ENCODE data around the gene ARPC1A.
A peak's percentile ranks its signal among the peaks of the same experiment; 100 is the strongest.
"Not testable (repeated sequence)": the region's sequence is repeated elsewhere in the genome, so short reads cannot be mapped to it uniquely, and the experiment has no call there.

ARPC1A gene

DNA sequence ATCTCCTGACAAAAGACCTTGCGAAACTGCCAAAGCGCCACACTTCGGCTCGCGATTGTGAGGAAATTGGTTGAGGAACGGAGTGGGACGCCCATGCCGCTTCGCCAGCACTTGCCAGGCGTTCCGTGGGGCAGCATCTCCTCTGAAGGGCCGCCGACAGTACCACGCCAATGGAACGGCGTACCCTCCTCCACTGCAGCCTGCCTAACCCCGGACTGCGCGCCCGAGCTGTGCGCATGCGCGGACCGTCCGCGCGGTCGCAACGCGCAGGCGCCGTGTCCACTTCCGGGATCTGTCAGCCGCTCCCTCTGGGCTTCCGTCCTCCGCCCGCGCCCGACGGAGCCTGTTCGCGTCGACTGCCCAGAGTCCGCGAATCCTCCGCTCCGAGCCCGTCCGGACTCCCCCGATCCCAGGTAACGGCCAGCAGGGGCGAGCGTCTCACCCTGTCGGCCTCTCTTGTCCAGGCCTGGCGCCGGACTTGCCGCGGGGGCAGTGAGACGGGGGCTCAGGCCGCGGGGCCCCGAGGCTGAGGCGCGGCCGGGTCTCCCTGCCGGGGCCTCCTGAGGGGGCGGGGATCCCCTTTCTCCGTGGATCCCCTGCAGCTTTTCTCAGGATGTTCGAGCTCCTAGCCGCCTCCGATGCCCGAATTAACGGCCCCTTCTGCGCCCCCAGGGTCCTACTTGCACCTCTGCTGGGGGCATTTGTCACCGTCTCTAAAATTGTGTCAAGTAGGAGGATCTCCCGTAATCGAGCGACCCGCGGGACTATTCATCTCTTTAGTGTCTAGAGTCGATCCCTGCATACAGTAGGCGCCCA, at the start of gene ARPC1A:
ARPC1A (plus strand) TSS at position 307 of the 816 bp plus-strand sequence. CDS start 7,456 bp downstream, outside the sequence.
- FAIRE-seq (peak; percentile 80), DNase-seq (ENCODE audit: insufficient read length, low spot score) (peak; percentile 95)

DNA sequence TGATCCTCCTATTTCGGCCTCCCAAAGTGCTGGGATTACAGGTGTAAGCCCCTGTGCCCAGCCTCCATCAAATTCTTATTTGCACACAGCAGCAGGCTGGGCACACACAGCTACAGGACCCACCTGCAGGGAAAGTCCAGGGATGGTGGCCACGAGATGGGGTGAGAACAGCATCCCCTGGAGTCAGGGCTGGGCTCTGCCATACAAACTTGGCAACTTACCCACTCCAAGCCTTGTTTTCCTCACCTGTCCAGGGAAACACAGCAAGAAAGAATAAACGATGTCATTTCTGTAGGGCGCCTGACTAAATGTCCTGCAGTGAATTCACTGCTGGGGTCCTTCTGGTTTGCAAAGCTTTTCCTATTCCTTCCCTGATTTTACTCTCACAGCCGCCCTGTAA, 47.5 kb upstream of the ARPC1A start:
- no peak for DNase-seq (ENCODE audit: insufficient read length, low spot score)
- no peak for FAIRE-seq

DNA sequence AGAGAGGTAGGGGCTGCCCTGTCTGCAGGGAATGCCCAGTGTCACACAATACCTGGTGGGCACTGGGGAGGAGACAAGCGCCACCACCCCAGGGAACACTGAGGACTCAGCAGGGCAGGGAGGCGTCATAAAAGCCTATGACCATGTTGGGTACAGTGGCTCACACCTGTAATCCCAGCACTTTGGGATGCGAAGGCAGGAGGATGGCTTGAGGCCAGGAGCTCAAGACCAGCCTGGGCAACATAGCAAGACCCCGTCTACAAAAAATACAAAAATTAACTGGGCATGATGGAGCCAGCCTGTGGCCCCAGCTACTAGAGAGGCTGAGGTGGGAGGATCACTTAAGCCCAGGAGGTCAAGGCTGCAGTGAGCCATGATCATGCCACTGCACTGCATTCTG, 41.5 kb upstream of the ARPC1A start:
- not testable (repeated sequence) for DNase-seq (ENCODE audit: insufficient read length, low spot score); FAIRE-seq

DNA sequence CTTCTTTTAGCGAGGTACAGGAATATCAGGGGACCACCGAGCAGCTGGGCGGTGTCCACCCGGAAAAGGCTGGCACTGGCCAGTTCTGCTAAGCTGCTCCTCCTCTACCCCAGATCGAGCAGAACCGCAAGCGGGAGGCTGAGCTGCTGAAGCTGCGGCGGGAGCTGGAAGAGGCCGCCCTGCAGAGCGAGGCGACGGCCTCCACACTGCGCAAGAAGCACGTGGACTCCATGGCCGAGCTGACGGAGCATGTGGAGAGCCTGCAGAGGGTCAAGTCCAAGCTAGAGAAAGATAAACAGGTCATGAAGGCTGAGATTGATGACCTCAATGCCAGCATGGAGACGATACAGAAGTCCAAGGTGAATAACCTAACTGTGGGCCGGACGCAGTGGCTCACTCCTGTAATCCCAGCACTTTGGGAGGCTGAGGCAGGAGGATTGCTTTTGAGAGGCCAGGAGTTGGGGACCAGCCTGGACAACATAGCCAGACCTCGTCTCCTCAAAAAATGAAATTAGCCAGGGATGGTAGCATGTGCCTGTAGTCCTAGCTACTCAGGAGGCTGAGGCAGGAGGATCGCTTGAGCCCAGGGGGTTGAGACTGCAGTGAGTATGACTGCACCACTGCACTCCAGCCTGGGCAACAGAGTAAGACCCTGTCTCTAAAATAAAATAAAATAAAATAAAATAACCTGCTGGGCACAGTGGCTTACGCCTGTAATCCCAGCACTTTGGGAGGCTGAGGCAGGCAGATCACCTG, 37.7 kb upstream of the ARPC1A start:
- DNase-seq (ENCODE audit: insufficient read length, low spot score) (no peak), FAIRE-seq (no peak)

DNA sequence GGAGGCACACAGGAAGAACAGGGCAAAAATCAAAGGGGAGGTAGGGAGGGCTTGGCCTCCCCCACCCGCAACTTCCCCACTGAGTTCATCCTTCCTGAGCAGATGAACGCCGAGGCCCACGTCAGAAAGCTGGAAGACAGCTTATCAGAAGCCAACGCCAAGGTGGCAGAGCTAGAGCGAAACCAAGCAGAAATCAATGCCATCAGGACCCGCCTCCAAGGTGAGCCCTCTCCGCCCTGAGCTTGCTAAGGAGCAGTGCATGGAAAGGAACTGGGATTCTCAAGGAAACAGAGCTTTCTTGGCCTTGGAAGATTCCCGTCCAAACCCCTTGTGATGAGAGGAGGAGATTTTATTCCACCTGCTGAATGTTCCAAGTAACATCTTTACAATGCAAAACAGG, 36.5 kb upstream of the ARPC1A start:
- FAIRE-seq, result no peak

DNA sequence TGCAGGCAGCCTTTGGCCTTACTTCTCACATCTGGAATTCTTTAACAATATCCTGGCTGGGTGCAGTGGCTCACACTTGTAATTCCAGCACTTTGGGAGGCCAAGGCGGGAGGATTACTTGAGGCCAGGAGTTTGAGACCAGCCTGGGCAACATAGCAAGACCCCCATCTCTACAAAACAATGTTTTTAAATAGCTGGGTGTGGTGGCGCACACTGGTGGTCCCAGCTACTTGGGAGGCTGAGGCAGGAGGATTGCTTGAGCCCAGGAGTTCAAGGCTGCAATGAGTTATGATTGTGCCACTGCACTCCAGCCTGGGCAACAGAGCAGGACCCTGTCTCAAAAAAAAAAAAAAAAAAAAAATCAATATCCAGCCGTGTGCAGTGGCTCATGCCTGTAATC, 35.5 kb upstream of the ARPC1A start:
- not testable (repeated sequence) for FAIRE-seq; DNase-seq (ENCODE audit: insufficient read length, low spot score)

More for the DNA sequence above, 36.5 kb upstream of the ARPC1A start:
- DNase-seq (ENCODE audit: insufficient read length, low spot score), result no peak

DNA sequence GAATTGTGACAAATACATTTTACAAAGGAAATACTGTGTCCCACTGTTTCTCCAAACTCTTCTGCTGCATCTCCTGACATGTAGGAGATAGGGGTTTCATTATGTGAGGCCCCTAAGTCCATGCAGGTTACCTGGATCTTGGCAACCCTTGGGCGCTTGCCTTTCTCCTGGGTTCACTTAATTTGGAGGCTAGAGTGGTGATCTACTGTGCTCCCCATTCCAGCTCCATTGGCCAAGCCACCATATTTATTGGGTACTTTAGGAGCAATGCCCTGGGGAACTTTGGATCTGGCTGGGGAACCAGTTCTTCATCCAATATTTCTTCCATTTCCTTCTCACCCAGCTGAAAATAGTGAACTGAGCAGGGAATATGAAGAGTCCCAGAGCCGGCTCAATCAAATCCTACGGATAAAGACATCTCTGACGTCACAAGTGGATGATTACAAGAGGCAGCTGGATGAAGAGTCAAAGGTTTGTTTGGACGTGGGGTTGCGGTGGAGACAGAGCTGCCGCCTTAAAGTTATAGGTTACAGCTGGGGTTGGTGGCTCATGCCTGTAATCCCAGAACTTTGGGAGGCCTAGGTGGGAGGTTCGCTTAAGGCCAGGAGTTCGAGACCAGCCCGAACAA, 34.6 kb upstream of the ARPC1A start:
- DNase-seq (ENCODE audit: insufficient read length, low spot score) (no peak), FAIRE-seq (no peak)

DNA sequence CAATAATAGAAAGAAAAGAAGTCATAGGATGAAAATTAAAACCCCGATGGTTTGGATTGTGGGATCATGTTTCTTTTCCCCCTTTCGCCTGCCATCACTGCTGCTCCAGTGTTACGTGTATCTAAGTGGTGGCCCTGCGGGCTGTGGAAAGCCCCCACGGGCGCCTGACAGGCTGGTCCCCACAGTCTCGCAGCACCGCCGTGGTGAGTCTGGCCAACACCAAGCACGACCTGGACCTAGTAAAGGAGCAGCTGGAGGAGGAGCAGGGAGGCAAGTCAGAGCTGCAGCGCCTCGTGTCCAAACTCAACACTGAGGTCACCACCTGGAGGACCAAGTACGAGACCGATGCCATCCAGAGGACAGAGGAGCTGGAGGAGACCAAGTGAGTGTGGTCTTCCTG, 33.6 kb upstream of the ARPC1A start:
- FAIRE-seq, result no peak
- no peak for DNase-seq (ENCODE audit: insufficient read length, low spot score)

DNA sequence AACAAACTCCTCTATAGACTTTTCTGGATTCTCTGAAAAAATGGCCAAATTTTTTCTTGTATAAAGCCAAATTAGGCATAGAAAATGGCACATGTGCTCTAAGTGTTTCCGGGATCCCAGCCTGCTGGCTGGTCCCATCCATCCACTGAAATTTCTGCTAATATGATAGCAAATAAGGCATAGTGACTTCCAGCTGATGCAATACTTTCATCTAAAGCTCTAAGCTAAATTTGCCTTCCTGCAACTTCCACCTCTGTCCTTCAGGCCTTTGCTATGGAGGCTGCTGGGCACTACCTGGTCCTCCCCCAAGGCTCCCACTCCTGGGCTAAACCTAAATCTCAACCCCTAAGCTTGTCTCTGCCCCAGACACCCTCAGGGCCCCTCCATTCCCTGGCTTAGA, 32.5 kb upstream of the ARPC1A start:
- FAIRE-seq, result no peak
- DNase-seq (ENCODE audit: insufficient read length, low spot score), result no peak

DNA sequence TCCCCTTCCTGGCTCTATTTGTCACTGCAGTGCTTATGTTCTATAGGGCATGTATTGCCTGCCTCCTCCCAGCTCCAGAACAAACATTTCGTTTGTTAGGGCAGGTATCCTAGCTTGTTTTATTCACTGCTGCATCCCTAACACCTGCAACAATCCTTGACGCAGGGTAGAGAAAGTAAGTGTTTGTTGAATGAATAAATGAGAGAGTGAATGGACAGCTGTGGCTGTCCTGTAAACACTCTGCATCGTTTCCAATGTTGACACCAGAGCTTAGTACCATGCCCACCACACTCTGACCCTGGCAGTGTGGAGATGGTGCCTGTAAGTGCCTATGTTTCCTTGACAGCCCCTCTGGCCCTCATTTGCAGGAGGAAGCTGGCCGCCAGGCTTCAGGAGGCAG, 32.0 kb upstream of the ARPC1A start:
- DNase-seq (ENCODE audit: insufficient read length, low spot score) (no peak), FAIRE-seq (no peak)

DNA sequence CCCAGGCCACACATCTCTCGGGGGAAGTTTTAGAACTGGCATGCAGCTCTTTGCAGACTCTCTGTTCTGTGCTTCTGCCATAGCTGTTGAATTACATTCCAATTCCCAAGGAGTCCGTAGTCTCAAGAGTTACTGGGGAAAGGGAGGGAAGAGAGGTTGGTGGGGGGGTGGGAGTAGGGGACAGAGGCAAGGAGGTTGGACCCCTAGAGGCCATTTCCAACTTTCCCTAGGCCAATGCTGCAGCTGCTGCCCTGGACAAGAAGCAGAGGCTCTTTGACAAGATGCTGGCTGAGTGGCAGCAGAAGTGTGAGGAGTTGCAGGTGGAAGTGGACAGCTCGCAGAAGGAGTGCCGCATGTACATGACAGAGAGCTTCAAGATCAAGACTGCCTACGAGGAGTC, 29.2 kb upstream of the ARPC1A start:
- FAIRE-seq (no peak), DNase-seq (ENCODE audit: insufficient read length, low spot score) (no peak)

DNA sequence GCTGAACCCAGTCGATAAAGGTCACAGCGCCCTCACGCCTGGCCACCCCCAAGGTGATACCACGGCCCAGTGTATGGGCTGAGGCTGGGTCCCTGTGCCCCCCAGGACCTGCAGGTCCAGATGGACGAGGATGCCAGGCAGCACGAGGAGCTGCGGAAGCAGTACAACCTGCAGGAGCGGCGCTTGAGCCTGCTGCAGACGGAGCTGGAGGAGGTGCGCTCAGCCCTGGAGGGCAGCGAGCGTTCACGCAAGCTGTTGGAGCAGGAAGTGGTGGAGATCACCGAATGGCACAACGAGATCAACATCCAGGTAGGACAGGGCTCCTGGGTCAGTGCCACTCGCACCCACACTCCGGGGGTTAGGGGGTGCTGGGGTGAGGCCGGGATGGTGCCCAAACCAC, 24.2 kb upstream of the ARPC1A start:
- FAIRE-seq (no peak), DNase-seq (ENCODE audit: insufficient read length, low spot score) (no peak)

DNA sequence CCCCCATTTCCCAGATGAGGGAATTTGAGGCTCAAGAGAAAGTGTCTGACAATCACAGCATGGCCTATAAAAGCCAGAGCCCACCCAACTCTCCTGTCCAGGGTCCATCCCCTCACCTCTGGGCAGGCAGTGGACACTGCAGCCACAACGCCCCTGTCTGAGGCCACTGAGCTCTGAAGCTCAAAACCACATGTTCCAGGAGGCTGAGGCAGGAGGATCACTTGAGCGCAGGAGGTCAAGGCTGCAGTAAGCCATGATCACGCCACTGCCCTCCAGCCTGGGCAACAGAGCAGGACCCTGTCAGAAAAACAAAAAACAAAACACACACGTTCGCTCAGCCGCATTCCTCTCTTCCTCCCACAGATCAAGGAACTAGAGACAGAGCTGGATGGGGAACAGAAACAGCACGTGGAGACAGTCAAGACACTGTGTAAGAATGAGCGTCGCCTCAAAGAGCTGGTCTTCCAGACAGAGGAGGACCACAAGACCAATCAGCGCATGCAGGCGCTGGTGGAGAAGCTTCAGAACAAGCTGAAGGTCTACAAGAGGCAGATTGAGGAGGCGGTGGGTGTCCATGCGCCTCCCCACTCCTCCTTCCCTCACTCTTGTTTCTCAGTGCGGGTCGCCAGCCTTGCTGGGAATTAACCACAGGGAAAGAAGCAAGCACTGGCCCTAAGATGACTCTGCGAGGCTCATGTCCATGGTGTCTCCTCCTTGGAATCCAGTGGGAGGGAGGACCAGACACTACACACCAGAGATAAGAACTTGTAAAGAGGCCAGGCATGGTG, 20.0 kb upstream of the ARPC1A start:
- no peak for FAIRE-seq
- no peak for DNase-seq (ENCODE audit: insufficient read length, low spot score)

DNA sequence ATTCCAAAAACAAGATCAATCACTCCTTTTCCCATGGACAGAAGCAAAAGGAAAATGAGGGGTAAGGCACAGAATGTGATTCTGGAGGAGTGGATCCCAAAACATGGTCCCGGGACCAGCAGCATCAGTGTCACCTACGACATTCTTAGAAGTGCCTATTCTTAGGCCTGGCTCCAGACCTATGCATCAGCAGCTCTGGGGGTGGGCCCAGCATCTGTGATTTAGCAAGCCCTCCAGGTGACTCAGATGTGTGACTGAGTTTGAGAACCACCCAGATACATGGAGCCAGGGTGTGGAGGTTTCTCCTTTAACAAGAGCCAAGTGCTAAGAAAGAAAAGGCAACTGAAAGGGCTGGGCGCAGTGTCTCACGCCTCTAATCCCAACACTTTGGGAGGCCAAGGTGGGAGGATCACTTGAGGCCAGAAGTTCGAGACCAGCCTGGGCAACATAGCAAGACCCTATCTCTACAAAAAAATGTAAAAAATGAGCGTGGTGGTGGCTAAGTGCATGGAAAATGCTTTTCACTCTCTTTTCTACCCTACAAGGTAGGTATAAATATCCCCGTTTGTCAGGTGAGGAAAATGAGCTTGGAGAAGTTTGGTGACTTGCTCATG, 17.1 kb upstream of the ARPC1A start:
- no peak for FAIRE-seq
- DNase-seq (ENCODE audit: insufficient read length, low spot score), result no peak

DNA sequence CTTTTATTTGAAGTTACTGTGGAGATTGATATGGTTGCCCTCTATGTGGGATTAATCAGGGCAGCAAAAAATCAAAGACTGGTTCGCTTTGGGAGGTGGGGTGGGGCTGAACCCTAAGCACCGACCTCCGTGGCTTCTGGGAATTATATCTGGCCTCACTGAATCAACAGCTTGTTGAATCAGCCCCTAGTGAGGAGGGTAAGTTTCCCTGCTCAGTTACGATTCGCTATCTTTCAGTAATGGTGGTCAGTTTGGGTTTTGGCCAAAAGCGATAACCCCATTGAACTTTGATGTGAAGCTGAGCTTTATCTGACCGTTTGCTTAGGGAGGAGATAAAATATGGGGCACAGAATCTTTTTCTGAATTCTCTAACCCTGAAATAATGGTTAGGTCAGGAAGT, 16.6 kb upstream of the ARPC1A start:
- FAIRE-seq (no peak), DNase-seq (ENCODE audit: insufficient read length, low spot score) (no peak)

DNA sequence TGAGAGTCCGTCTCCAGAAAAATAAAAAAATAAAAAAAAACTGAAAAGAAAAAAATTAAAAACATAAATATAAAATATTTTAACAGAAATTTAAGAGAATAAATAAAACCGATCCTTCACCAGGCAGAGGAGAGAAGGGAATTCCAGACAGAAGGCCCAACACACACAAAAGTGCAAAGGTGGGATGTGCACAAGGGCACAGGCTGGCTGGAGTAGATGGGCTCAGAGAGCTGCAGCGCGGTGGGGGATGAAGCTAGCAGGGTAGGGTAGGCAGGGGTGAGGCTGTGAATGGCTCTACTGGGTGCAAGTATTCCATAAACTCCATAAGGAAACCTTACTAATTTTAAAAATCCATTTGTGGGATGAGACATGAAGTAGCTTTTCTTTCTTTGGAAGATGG, 15.7 kb upstream of the ARPC1A start:
- DNase-seq (ENCODE audit: insufficient read length, low spot score) (no peak), FAIRE-seq (no peak)

DNA sequence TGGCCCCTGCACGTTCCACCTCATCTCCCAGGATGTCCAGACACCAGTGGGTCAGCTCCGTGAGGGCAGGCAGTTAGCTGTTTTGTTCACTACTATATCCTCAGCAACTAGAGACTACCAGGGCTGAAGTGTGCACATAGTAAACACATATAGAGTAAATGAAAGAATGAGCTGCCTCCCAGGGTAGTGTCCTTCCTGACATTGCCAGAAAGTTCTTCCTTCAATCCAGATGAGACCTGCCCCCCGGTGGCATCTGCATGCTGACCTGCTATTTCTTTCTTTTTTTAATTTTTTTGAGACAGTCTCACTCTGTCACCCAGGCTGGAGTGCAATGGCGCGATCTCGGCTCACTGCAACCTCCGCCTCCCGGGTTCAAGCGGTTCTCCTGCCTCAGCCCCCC, 14.0 kb upstream of the ARPC1A start:
- DNase-seq (ENCODE audit: insufficient read length, low spot score) (no peak), FAIRE-seq (no peak)

DNA sequence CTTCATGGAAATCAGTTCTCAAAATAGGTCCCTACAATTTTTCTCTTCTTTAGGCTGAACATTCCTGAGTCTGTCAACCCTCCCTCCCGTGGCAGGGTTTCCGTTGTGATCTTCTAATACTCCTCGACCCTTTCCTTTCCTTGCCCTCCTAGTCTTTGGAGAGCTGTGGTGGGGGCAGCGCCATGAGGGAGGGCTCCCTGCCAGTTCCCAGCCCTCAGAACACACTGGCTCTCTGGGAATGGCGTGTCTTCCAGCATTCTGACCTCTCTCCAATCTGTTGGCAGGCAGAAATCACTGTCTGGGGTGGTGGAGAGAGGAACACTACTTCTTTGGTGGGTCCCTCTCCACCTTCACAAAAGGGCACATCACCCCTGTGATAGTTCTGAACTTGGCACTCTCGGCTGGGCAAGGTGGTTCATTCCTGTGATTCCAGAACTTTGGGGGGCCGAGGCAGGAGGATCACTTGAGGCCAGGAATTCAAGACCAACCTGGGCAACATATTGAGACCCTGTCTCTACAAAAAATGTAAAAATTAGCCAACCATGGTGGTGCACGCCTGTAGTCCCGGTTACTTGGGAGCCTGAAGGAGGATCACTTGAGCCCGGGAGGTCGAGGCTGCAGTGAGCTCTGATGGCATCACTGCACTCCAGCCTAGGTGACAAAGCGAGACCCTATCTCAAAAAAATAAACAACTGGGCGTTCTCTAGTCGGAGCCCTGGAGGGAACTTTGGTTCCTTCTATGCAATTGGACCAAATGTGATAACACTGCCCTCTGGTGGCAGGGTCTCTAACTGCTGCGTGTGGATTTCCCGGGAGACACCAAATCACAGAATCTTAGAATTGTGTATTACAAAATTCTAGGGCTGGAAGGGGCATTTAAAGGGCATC, 13.1 kb upstream of the ARPC1A start:
- DNase-seq (ENCODE audit: insufficient read length, low spot score) (peak; percentile 56), FAIRE-seq (peak; percentile 83)

DNA sequence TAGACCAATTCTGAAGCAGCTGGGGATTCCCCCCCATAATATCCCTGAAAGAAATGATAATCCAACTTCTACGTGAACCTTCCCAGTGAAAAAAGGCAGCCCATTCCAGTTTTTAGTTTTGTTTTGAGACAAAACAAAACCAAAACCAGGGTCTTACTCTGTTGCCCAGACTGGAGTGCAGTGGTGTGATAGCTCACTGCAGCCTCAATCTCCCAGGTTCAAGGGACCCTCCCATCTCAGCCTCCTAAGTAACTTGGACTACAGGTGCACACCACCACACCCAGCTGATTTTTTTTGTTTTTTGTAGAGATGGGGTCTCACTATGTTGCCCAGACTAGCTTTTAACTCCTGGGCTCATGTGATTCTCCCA, 12.5 kb upstream of the ARPC1A start:
- FAIRE-seq (peak; percentile 28), DNase-seq (ENCODE audit: insufficient read length, low spot score) (no peak)
